Lower leg skin (tissue), 4 donors: ENCODE results near the gene C1orf105. TPM values are rescaled to one million over a fixed set of nuclear protein-coding genes. Genes with fewer than 3 reads are reported as not detected.

Experiments
- DNase-seq, 2 donors: peaks; one replicate each; pipeline ENCODE4 v3.0.0-alpha.2; 2019; ENCODE audit warnings: low spot score in 2 of 2
- H3K4me3 ChIP-seq: fragments of 200-600 bp; sonication (generic); 2 replicates; pipeline ENCODE4 v1.5.1; 2017; ENCODE audit warnings: mild to moderate bottlenecking, low read depth; ENCODE audit not compliant: poor library complexity, severe bottlenecking
- CTCF ChIP-seq, 3 donors: fragments of 450-650 bp; IDR thresholded peaks; one replicate each; pipeline ENCODE4 v1.5.1; 2016; ENCODE audit warnings: antibody characterized with exemption in 3 of 3, mild to moderate bottlenecking in 3 of 3, moderate library complexity in 2 of 3
- POLR2A ChIP-seq, 2 donors: fragments of 450-650 bp; IDR thresholded peaks; one replicate each; pipeline ENCODE4 v1.6.1; 2016 to 2017; ENCODE audit warnings: antibody characterized with exemption in 2 of 2, mild to moderate bottlenecking in 1 of 2, moderate library complexity in 1 of 2
- WGBS, 2 donors: methylation state at CpG; one replicate each; pipeline ENCODE4 v1.1.5; 2018; 5-methylcytosine and 5-hydroxymethylcytosine counted together
- intact Hi-C: fragments of 100-400 bp; cut with DNase I; formaldehyde crosslinking; loops from one replicate; pipeline ENCODE4 v1.15.0; 2023; ENCODE audit warnings: low total_unique reads
- total RNA-seq, 4 donors: library from RNA; depleted of rRNA; stranded (reverse); fragments of >200 nt; gene quantifications; one replicate each; pipeline ENCODE4 v1.1.0, GENCODE V29; 2016

The C1orf105 gene
- total RNA-seq, 4 donors from 2014 or later, result 2.1 to 4.6 (median 3.0) TPM; not detected in 1

GRCh38 chr1:172399756-172400721 lies 20.4 kb upstream of the C1orf105 start:
- 61 to 62% methylated on average over 6 of the region's 6 CpGs for WGBS, 2 donors
- TF ChIP-seq POLR2A (IDR thresholded peaks at IDR 0.05), result no peak
- no peak for TF ChIP-seq CTCF (IDR thresholded peaks at IDR 0.05)
- no peak for DNase-seq
- no peak overlapping the region for H3K4me3 ChIP-seq
- intact Hi-C loops, result no loop called here

- 69 to 76% methylated on average over 1 of the region's 1 CpG for WGBS, 2 donors
- no peak overlapping the region for H3K4me3 ChIP-seq
- TF ChIP-seq POLR2A (IDR thresholded peaks at IDR 0.05) (no peak), CTCF (IDR thresholded peaks at IDR 0.05) (no peak)
- intact Hi-C loops, result no loop called here
- no peak for DNase-seq
These were observed 19.8 kb upstream of the C1orf105 start for GRCh38 chr1:172400722-172401105.

GRCh38 chr1:172401477-172401876 lies 19.0 kb upstream of the C1orf105 start:
- intact Hi-C loops, result no loop called here
- no peak for TF ChIP-seq POLR2A (IDR thresholded peaks at IDR 0.05)
- TF ChIP-seq CTCF (IDR thresholded peaks at IDR 0.05), result no peak
- no peak overlapping the region for H3K4me3 ChIP-seq
- no peak for DNase-seq

- DNase-seq, result no peak
- 82 to 83% methylated on average over 5 of the region's 5 CpGs for WGBS, 2 donors
- H3K4me3 ChIP-seq, result no peak overlapping the region
- TF ChIP-seq CTCF (IDR thresholded peaks at IDR 0.05) (no peak), POLR2A (IDR thresholded peaks at IDR 0.05) (no peak)
- intact Hi-C loops, result no loop called here
These were observed 18.6 kb upstream of the C1orf105 start for GRCh38 chr1:172401892-172402291.

- 65 to 68% methylated on average over 1 of the region's 1 CpG for WGBS, 2 donors
- no peak for DNase-seq
These were observed 17.5 kb upstream of the C1orf105 start for GRCh38 chr1:172402878-172403569.

More at GRCh38 chr1:172402878-172403569, 17.5 kb upstream of the C1orf105 start:
- no peak for TF ChIP-seq CTCF (IDR thresholded peaks at IDR 0.05)
- no peak overlapping the region for H3K4me3 ChIP-seq
- intact Hi-C loops, result no loop called here
